ENCODE data around the gene NKAIN4.

GRCh38 chr20:63239431-63239830 is 14.8 kb downstream of the NKAIN4 start:
- no peak for TF ChIP-seq CTCF (IDR thresholded peaks at IDR 0.05)
- no peak for TF ChIP-seq ZFX (IDR thresholded peaks at IDR 0.05; ENCODE audit: borderline replicate concordance)

All from 22Rv1 (cell line).